Mesenchymal stem cell (in vitro differentiated cells and primary cell): Measurements from ENCODE around the gene KRTAP19-1.

Experiments used
- DNase-seq: peaks from one replicate; pipeline ENCODE4 v3.0.0-alpha.2; 2013
- H2AFZ ChIP-seq: one replicate; pipeline ENCODE4 v1.6.1; 2013; ENCODE audit warnings: low read depth, mild to moderate bottlenecking, control low read depth, inconsistent platforms, low read length, moderate library complexity
- H2AK5ac ChIP-seq: 2 replicates; pipeline ENCODE4 v1.6.1; 2013; ENCODE audit warnings: low read length, moderate library complexity, mild to moderate bottlenecking, inconsistent platforms; ENCODE audit not compliant: severe bottlenecking
- H2BK120ac ChIP-seq: one replicate; pipeline ENCODE4 v1.6.1; 2013; ENCODE audit warnings: low read depth, mild to moderate bottlenecking, inconsistent platforms, low read length, moderate library complexity
- H2BK12ac ChIP-seq, 2 experiments: one replicate each; pipeline ENCODE4 v1.6.1; 2013; ENCODE audit warnings: inconsistent platforms in 2 of 2, low read length in 2 of 2, mild to moderate bottlenecking in 2 of 2, moderate library complexity in 2 of 2, control low read depth in 1 of 2
- H2BK15ac ChIP-seq: one replicate; pipeline ENCODE4 v1.6.1; 2013; ENCODE audit warnings: mild to moderate bottlenecking, low read depth, inconsistent platforms; ENCODE audit not compliant: poor library complexity, severe bottlenecking
- H2BK5ac ChIP-seq: 2 replicates; pipeline ENCODE4 v1.6.1; 2013; ENCODE audit warnings: low read depth, mild to moderate bottlenecking, low read length, control low read depth, inconsistent platforms; ENCODE audit not compliant: poor library complexity, severe bottlenecking
- H3K14ac ChIP-seq, 2 experiments: one replicate each; pipeline ENCODE4 v1.6.1; 2013; ENCODE audit warnings: inconsistent platforms in 2 of 2, low read length in 2 of 2, control low read depth in 1 of 2, mild to moderate bottlenecking in 1 of 2, moderate library complexity in 1 of 2
- H3K18ac ChIP-seq, 2 experiments: one replicate each; pipeline ENCODE4 v1.6.1; 2013; ENCODE audit warnings: inconsistent platforms in 2 of 2, low read length in 2 of 2, control low read depth in 1 of 2, low read depth in 1 of 2, mild to moderate bottlenecking in 1 of 2
- H3K23ac ChIP-seq, 2 experiments: one replicate each; pipeline ENCODE4 v1.6.1; 2013; ENCODE audit warnings: inconsistent platforms in 2 of 2, low read length in 2 of 2, mild to moderate bottlenecking in 2 of 2, moderate library complexity in 2 of 2, control low read depth in 1 of 2
- H3K27ac ChIP-seq: 2 replicates; pipeline ENCODE4 v1.5.1; 2013; ENCODE audit warnings: mild to moderate bottlenecking, moderate library complexity, low read length, control low read depth, inconsistent platforms; ENCODE audit not compliant: poor library complexity, severe bottlenecking
- H3K27me3 ChIP-seq, 2 experiments: 2 replicates each; pipeline versions ENCODE4 v1.6.1 to v1.7.0; 2013; ENCODE audit warnings: low read length in 2 of 2, mild to moderate bottlenecking in 2 of 2, moderate library complexity in 2 of 2, control low read depth in 1 of 2, inconsistent platforms in 1 of 2; ENCODE audit not compliant: control insufficient read depth in 1 of 2, insufficient read depth in 1 of 2
- H3K36me3 ChIP-seq, 2 experiments: 2 replicates each; pipeline versions ENCODE4 v1.6.1 to v1.7.0; 2013; ENCODE audit warnings: low read length in 2 of 2, control low read depth in 1 of 2, inconsistent platforms in 1 of 2, low read depth in 1 of 2, mild to moderate bottlenecking in 1 of 2; ENCODE audit not compliant: insufficient read depth in 2 of 2, control insufficient read depth in 1 of 2
- H3K4ac ChIP-seq, 2 experiments: one replicate each; pipeline ENCODE4 v1.6.1; 2013; ENCODE audit warnings: inconsistent platforms in 2 of 2, low read length in 2 of 2, mild to moderate bottlenecking in 2 of 2, moderate library complexity in 2 of 2, control low read depth in 1 of 2, low read depth in 1 of 2
- H3K4me1 ChIP-seq: 2 replicates; pipeline ENCODE4 v1.6.1; 2013; ENCODE audit warnings: low read depth, low read length, control low read depth; ENCODE audit not compliant: control insufficient read depth, insufficient read depth
- H3K4me2 ChIP-seq: 2 replicates; pipeline ENCODE4 v1.6.1; 2013; ENCODE audit warnings: low read length, mild to moderate bottlenecking, inconsistent platforms; ENCODE audit not compliant: poor library complexity, severe bottlenecking
- H3K4me3 ChIP-seq, 2 experiments: 2 replicates each; pipeline versions ENCODE4 v1.5.1 to v1.7.0; 2013; ENCODE audit warnings: low read length in 2 of 2, mild to moderate bottlenecking in 2 of 2, control low read depth in 1 of 2, low read depth in 1 of 2; ENCODE audit not compliant: insufficient read depth in 1 of 2
- H3K79me1 ChIP-seq: replicated peaks from 2 replicates; pipeline ENCODE4 v1.6.1; 2013; ENCODE audit warnings: mild to moderate bottlenecking, control low read depth, low read length, inconsistent platforms; ENCODE audit not compliant: poor library complexity, severe bottlenecking
- H3K9ac ChIP-seq: 2 replicates; pipeline ENCODE4 v1.7.0; 2013; ENCODE audit warnings: mild to moderate bottlenecking, low read length, moderate library complexity
- H3K9me3 ChIP-seq: 2 replicates; pipeline ENCODE4 v1.7.0; 2013; ENCODE audit warnings: mild to moderate bottlenecking, low read length; ENCODE audit not compliant: control insufficient read depth
- H4K8ac ChIP-seq: one replicate; pipeline ENCODE4 v1.6.1; 2013; ENCODE audit warnings: inconsistent platforms, mild to moderate bottlenecking, low read length, moderate library complexity
- H4K91ac ChIP-seq: one replicate; pipeline ENCODE4 v1.6.1; 2013; ENCODE audit warnings: mild to moderate bottlenecking, low read length, inconsistent platforms
- WGBS: methylation state at CpG from one replicate; pipeline ENCODE4 v1.1.7; 2013; ENCODE audit warnings: mixed read lengths; 5-methylcytosine and 5-hydroxymethylcytosine counted together

KRTAP19-1 gene

DNA sequence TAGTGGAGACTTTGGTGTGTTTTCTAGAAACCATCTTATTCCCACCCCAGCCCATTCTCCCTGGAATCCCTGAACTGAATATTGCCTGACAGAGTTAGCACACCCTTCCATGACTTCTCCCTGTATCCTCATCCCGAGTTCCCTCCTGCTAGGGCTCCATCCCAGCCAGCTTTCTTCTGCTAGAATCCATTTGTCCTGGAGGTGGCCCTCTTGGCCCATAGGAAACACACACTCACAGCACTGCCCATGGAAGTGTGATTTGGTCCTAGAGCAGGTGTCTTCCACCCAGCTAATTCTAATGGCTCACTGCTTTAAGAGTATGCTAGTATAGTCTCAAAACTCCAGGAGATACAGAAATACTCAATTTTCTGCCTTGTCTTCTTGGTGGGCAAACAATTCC, 36.0 kb downstream of the KRTAP19-1 start:
- H3K4me1 ChIP-seq, result no peaks in the 10 kb centered on the region
- H4K8ac ChIP-seq, result no peak overlapping the region
- no peak overlapping the region for H2BK12ac ChIP-seq
- H4K91ac ChIP-seq, result no peak overlapping the region
- no peak for DNase-seq
- H3K4me2 ChIP-seq, result no peak overlapping the region
- 0% methylated on average over 1 of the region's 1 CpG for WGBS
- no peak overlapping the region for H2AFZ ChIP-seq
- no peak overlapping the region for H2BK120ac ChIP-seq
- H3K4ac ChIP-seq, result no peak overlapping the region
- H3K36me3 ChIP-seq, result no peaks in the 10 kb centered on the region
- H2BK5ac ChIP-seq, result no peak overlapping the region
- H3K14ac ChIP-seq, result no peak overlapping the region
- no peak overlapping the region for H2BK15ac ChIP-seq
- no peak overlapping the region for H2AK5ac ChIP-seq
- H3K9ac ChIP-seq, result no peak overlapping the region
- H3K27ac ChIP-seq, result no peak overlapping the region
- H3K9me3 ChIP-seq, result no peaks in the 10 kb centered on the region
- H3K79me1 ChIP-seq, result no peaks in the 10 kb centered on the region
- no peak overlapping the region for H3K18ac ChIP-seq
- no peak overlapping the region for H3K4me3 ChIP-seq
- H3K23ac ChIP-seq, result no peak overlapping the region
- H3K27me3 ChIP-seq, result no peaks in the 10 kb centered on the region

DNA sequence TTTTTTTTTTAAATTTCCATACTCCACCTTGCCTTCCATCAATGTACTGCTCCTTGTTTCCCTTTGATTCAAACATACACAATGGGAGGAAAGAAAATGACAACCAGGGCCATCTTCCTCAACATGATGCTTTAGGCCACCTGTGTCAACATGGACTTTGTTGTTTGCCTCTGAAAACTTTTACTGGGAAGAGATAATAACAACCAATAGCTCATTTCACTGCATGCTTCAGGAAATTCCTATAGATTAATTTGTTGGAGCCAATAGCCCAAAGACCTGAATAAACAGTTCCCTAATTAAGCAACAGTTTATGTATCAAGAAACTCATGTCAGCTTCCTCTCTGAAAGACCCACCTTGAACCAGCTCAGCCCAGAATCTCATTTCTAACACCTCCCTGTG, 36.9 kb downstream of the KRTAP19-1 start:
- Histone ChIP-seq H3K36me3 (no peaks in the 10 kb centered on the region), H2BK15ac (no peak overlapping the region), H2BK5ac (no peak overlapping the region), H3K4me2 (no peak overlapping the region), H3K18ac (no peak overlapping the region), H4K91ac (no peak overlapping the region), H2AFZ (no peak overlapping the region), H3K79me1 (no peaks in the 10 kb centered on the region), H3K27me3 (no peaks in the 10 kb centered on the region), H3K4me3 (no peak overlapping the region), H3K4ac (no peak overlapping the region), H3K9ac (no peak overlapping the region), H3K27ac (no peak overlapping the region), H2BK120ac (no peak overlapping the region), H2AK5ac (no peak overlapping the region), H3K4me1 (no peaks in the 10 kb centered on the region), H2BK12ac (no peak overlapping the region), H3K9me3 (no peaks in the 10 kb centered on the region), H3K23ac (no peak overlapping the region), H4K8ac (no peak overlapping the region), H3K14ac (no peak overlapping the region)
- no peak for DNase-seq

DNA sequence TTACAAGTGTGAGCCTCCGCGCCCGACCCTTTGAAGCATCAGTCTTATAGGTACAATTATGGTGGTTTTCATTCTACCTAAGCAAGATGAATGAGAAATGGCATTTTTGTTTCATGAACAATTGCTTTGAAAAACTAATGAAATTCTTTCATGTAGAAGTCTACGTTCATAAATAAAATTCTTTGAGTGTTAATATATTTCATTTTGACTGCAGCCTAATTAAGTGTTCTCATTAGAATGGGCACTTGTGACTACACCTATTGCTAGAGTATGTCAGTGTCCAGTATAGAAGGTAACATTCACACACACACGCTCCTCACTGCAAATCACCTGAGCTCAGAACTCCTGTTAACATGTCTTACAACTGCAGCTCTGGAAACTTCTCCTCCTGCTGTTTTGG, 40.2 kb downstream of the KRTAP19-1 start, which contains the start of gene KRTAP15-1:
Gene KRTAP15-1, plus strand, starts transcription at position 301 of the 400 bp plus-strand sequence. Its CDS starts 53 bp downstream, at position 354.
- Histone ChIP-seq H3K4me3 (no peak within 1 kb of the TSS), H3K4me2 (no peak within 1 kb of the TSS), H3K4ac (no peak within 1 kb of the TSS), H3K36me3 (no peaks in the 10 kb centered on the region), H4K91ac (no peak within 1 kb of the TSS), H3K9ac (no peak within 1 kb of the TSS), H2BK5ac (no peak within 1 kb of the TSS), H3K14ac (no peak within 1 kb of the TSS), H2AK5ac (no peak within 1 kb of the TSS), H2BK12ac (no peak within 1 kb of the TSS), H3K23ac (no peak within 1 kb of the TSS), H2BK120ac (no peak within 1 kb of the TSS), H3K9me3 (no peaks in the 10 kb centered on the region), H3K79me1 (no peaks in the 10 kb centered on the region), H2AFZ (no peak within 1 kb of the TSS), H3K18ac (no peak within 1 kb of the TSS), H3K27ac (no peak within 1 kb of the TSS), H3K27me3 (no peaks in the 10 kb centered on the region), H4K8ac (no peak within 1 kb of the TSS), H2BK15ac (no peak within 1 kb of the TSS), H3K4me1 (no peaks in the 10 kb centered on the region)
- DNase-seq, result no peak
- WGBS, result 56% methylated on average over 1 of the region's 5 CpGs

DNA sequence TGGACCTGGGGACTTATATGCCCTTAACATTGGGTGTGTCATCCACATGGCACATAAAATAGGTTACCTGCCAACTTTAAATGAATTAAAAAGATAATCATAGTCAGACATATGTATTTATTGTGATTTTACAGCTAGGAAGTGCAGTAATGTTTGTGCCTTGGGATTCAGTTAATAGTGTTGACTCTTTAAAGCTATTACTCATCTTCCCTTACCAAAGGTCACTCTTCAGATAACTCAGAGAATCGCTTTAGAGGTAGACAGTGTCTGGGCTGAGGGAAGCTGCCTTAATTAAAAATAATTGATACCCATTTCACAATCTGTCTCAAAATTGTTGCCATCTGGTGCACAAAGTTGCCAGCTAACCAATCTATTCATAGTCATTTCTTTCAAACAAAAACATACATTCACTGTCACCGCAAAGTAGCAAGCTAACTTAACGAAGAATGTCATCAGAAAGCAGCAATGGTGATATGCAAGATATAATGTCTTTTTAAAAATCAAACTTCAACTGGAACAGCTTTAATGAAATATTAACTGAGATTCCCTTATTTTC, 43.1 kb downstream of the KRTAP19-1 start:
- no peak for DNase-seq
- H3K14ac ChIP-seq, result no peak overlapping the region
- H3K4me2 ChIP-seq, result no peak overlapping the region
- 73% methylated on average over 1 of the region's 3 CpGs for WGBS
- H3K23ac ChIP-seq, result no peak overlapping the region
- no peak overlapping the region for H3K27ac ChIP-seq
- no peak overlapping the region for H2AFZ ChIP-seq
- no peaks in the 10 kb centered on the region for H3K79me1 ChIP-seq
- H2BK120ac ChIP-seq, result no peak overlapping the region
- H2AK5ac ChIP-seq, result no peak overlapping the region
- H3K4ac ChIP-seq, result no peak overlapping the region
- no peak overlapping the region for H2BK15ac ChIP-seq
- no peaks in the 10 kb centered on the region for H3K27me3 ChIP-seq
- no peaks in the 10 kb centered on the region for H3K9me3 ChIP-seq
- no peak overlapping the region for H3K9ac ChIP-seq
- H3K4me1 ChIP-seq, result no peaks in the 10 kb centered on the region
- no peak overlapping the region for H2BK5ac ChIP-seq
- H2BK12ac ChIP-seq, result no peak overlapping the region
- no peak overlapping the region for H4K91ac ChIP-seq
- H3K4me3 ChIP-seq, result no peak overlapping the region
- H3K18ac ChIP-seq, result no peak overlapping the region
- no peaks in the 10 kb centered on the region for H3K36me3 ChIP-seq
- H4K8ac ChIP-seq, result no peak overlapping the region
